Trophoblast cell (in vitro differentiated cells and primary cell): ENCODE data around the gene TMEM178B.
"Not testable (repeated sequence)": the region's sequence is repeated elsewhere in the genome, so short reads cannot be mapped to it uniquely, and the experiment has no call there.

ENCODE experiments used
- DNase-seq, 2 donors: peaks; one replicate each; pipeline ENCODE4 v3.0.0-alpha.2; 2016
- H2AFZ ChIP-seq: 2 replicates; pipeline ENCODE4 v1.6.1; 2013; ENCODE audit warnings: low read length, moderate library complexity, mild to moderate bottlenecking; ENCODE audit not compliant: insufficient read depth, poor library complexity
- H2AK5ac ChIP-seq: 2 replicates; pipeline ENCODE4 v1.6.1; 2013; ENCODE audit warnings: mild to moderate bottlenecking, low read length
- H2BK120ac ChIP-seq: 2 replicates; pipeline ENCODE4 v1.6.1; 2013; ENCODE audit warnings: low read length, mild to moderate bottlenecking, moderate library complexity; ENCODE audit not compliant: insufficient read depth, poor library complexity
- H2BK12ac ChIP-seq: 2 replicates; pipeline ENCODE4 v1.6.1; 2013; ENCODE audit warnings: mild to moderate bottlenecking, low read length, moderate library complexity
- H2BK5ac ChIP-seq: 2 replicates; pipeline ENCODE4 v1.6.1; 2013; ENCODE audit warnings: low read length, low read depth, moderate library complexity, mild to moderate bottlenecking; ENCODE audit not compliant: poor library complexity
- H3K14ac ChIP-seq: 2 replicates; pipeline ENCODE4 v1.6.1; 2013; ENCODE audit warnings: mild to moderate bottlenecking, low read length
- H3K18ac ChIP-seq: 2 replicates; pipeline ENCODE4 v1.6.1; 2013; ENCODE audit warnings: mild to moderate bottlenecking, low read length
- H3K23ac ChIP-seq: 2 replicates; pipeline ENCODE4 v1.6.1; 2013; ENCODE audit warnings: low read length
- H3K27ac ChIP-seq: 2 replicates; pipeline ENCODE4 v1.5.1; 2013; ENCODE audit warnings: low read depth, mild to moderate bottlenecking, inconsistent platforms, low read length, moderate library complexity
- H3K27me3 ChIP-seq: 2 replicates; pipeline ENCODE4 v1.6.1; 2013; ENCODE audit warnings: inconsistent platforms, mild to moderate bottlenecking, low read length, moderate library complexity; ENCODE audit not compliant: insufficient read depth
- H3K36me3 ChIP-seq, 2 experiments: 1 replicate in 1 of 2; 2 replicates in 1 of 2; pipeline ENCODE4 v1.6.1; 2013; ENCODE audit warnings: low read length in 2 of 2, mild to moderate bottlenecking in 2 of 2, moderate library complexity in 1 of 2; ENCODE audit not compliant: insufficient read depth in 2 of 2, control insufficient read depth in 1 of 2
- H3K4ac ChIP-seq: 2 replicates; pipeline ENCODE4 v1.6.1; 2013; ENCODE audit warnings: low read depth, mild to moderate bottlenecking, low read length, moderate library complexity
- H3K4me1 ChIP-seq, 2 experiments: 1 replicate in 1 of 2; 2 replicates in 1 of 2; pipeline ENCODE4 v1.6.1; 2013; ENCODE audit warnings: low read length in 2 of 2, mild to moderate bottlenecking in 2 of 2, moderate library complexity in 1 of 2; ENCODE audit not compliant: insufficient read depth in 2 of 2, control insufficient read depth in 1 of 2
- H3K4me2 ChIP-seq: 2 replicates; pipeline ENCODE4 v1.6.1; 2013; ENCODE audit warnings: inconsistent platforms, mild to moderate bottlenecking, low read length, moderate library complexity
- H3K4me3 ChIP-seq: 2 replicates; pipeline ENCODE4 v1.5.1; 2013; ENCODE audit warnings: mild to moderate bottlenecking, low read depth, low read length, inconsistent platforms
- H3K79me1 ChIP-seq: one replicate; pipeline ENCODE4 v1.6.1; 2013; ENCODE audit warnings: low read length
- H3K79me2 ChIP-seq: 2 replicates; pipeline ENCODE4 v1.6.1; 2013; ENCODE audit warnings: low read length, mild to moderate bottlenecking; ENCODE audit not compliant: control insufficient read depth, insufficient read depth, poor library complexity
- H3K9ac ChIP-seq: 2 replicates; pipeline ENCODE4 v1.6.1; 2013; ENCODE audit warnings: mild to moderate bottlenecking, low read length
- H3K9me3 ChIP-seq: 2 replicates; pipeline ENCODE4 v1.6.1; 2013; ENCODE audit warnings: low read depth, mild to moderate bottlenecking, control low read depth, inconsistent platforms, low read length; ENCODE audit not compliant: insufficient read depth
- H4K12ac ChIP-seq: 2 replicates; pipeline ENCODE4 v1.6.1; 2013; ENCODE audit warnings: low read depth, mild to moderate bottlenecking, low read length, moderate library complexity
- H4K8ac ChIP-seq: 2 replicates; pipeline ENCODE4 v1.6.1; 2013; ENCODE audit warnings: low read depth, mild to moderate bottlenecking, low read length, moderate library complexity
- H4K91ac ChIP-seq: one replicate; pipeline ENCODE4 v1.6.1; 2013; ENCODE audit warnings: low read depth, mild to moderate bottlenecking, low read length, moderate library complexity
- WGBS: extraction: QIAGEN DNeasy Blood & Tissue Kit; methylation state at CpG from one replicate; pipeline ENCODE4 v1.1.7; 2013; ENCODE audit warnings: missing lambda C conversion rate; ENCODE audit not compliant: insufficient read length, insufficient coverage; ENCODE audit errors: extremely low coverage; 5-methylcytosine and 5-hydroxymethylcytosine counted together

The TMEM178B gene

DNA sequence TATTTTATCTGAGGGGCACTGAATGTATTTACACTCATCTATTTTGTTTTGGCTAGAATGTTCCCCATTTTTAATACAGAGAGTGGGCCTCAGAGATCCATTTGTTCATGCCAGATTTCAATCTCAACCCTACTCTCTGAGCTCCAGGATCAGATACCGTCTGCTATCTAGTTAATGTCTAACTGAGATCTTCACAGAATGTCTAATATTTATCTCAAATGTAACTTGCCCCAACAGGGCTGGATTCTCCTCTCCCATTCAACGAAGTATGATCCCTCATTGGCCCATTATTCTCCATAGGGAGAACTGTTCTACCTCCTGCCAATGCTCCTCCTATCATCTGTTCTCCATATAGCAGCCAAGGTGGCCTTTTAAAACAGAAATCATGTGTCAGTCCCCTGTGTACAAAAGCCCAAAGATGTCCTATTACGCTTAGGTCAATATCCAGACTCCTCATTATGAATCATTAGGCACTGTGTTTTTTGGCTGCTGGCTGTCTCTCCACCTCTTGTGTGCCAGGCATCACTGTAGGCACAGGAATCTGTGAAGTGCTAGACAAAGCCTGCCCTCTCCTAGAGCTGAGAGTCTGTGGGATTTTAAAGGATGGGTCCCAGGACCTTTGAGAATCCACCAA is 308.0 kb downstream of the TMEM178B start:
- H3K4me1 ChIP-seq: no peaks in the 10 kb centered on the region
- WGBS: no CpG with 5 or more reads among the region's 3 CpGs
- H3K9ac ChIP-seq: no peak overlapping the region
- H4K91ac ChIP-seq: no peak overlapping the region
- no peaks in the 10 kb centered on the region for H3K79me2 ChIP-seq
- no peak overlapping the region for H2BK12ac ChIP-seq
- H3K23ac ChIP-seq: no peak overlapping the region
- H3K4me2 ChIP-seq: no peak overlapping the region
- no peak overlapping the region for H3K4me3 ChIP-seq
- H3K18ac ChIP-seq: no peak overlapping the region
- no peak overlapping the region for H3K27ac ChIP-seq
- H2BK120ac ChIP-seq: no peak overlapping the region
- no peak overlapping the region for H2AK5ac ChIP-seq
- DNase-seq: no peak
- H3K4ac ChIP-seq: no peak overlapping the region
- H3K14ac ChIP-seq: no peak overlapping the region
- H3K79me1 ChIP-seq: no peaks in the 10 kb centered on the region
- no peak overlapping the region for H4K12ac ChIP-seq
- no peak overlapping the region for H2AFZ ChIP-seq
- H2BK5ac ChIP-seq: no peak overlapping the region
- H3K27me3 ChIP-seq: no peaks in the 10 kb centered on the region
- no peaks in the 10 kb centered on the region for H3K36me3 ChIP-seq
- H3K9me3 ChIP-seq: no peaks in the 10 kb centered on the region
- H4K8ac ChIP-seq: no peak overlapping the region

DNA sequence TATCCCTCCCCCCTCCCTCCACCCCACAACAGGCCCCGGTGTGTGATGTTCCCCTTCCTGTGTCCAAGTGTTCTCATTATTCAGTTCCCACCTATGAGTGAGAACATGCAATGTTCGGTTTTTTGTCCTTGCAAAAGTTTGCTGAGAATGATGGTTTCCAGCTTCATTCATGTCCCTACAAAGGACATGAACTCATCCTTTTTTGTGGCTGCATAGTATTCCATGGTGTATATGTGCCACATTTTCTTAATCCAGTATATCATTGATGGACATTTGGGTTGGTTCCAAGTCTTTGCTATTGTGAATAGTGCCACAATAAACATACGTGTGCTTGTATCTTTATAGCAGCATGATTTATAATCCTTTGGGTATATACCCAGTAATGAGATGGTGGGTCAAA is 309.5 kb downstream of the TMEM178B start:
- not testable (repeated sequence) for H3K27ac ChIP-seq, H3K18ac ChIP-seq, H4K12ac ChIP-seq, H2BK5ac ChIP-seq, H3K4me3 ChIP-seq, H4K8ac ChIP-seq, H3K23ac ChIP-seq, H3K36me3 ChIP-seq, H3K4me2 ChIP-seq, H2AFZ ChIP-seq, DNase-seq, H3K14ac ChIP-seq, H3K4ac ChIP-seq, H2AK5ac ChIP-seq, H2BK120ac ChIP-seq, H4K91ac ChIP-seq, H3K79me2 ChIP-seq, H3K79me1 ChIP-seq, H3K9ac ChIP-seq, H3K9me3 ChIP-seq, H2BK12ac ChIP-seq, H3K4me1 ChIP-seq, H3K27me3 ChIP-seq
- WGBS: no CpG with 5 or more reads among the region's 3 CpGs

DNA sequence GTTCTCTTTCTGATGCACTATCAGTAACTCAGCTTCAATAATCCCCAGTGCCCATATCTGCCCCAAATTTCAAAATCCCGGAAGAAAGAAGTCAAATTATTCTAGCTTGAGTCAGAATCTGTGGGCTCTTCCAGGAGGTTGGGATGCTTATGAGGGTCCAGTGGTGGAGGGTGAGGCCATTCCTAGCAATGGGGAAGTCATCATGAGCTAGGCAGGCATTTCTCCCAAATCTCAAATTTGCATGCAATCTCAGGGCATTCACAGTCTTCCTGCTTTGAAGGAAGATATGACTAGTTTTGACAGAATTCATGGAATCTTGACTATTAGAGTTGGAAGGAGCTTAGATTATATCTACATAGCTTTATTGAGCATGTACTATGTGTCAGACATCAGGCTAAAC is 313.0 kb downstream of the TMEM178B start:
- Histone ChIP-seq H3K14ac (no peak overlapping the region), H4K8ac (no peak overlapping the region), H4K91ac (no peak overlapping the region), H2AFZ (no peak overlapping the region), H2BK120ac (no peak overlapping the region), H3K27me3 (no peaks in the 10 kb centered on the region), H3K36me3 (no peaks in the 10 kb centered on the region), H2BK12ac (no peak overlapping the region), H3K9ac (no peak overlapping the region), H3K18ac (no peak overlapping the region), H3K4ac (no peak overlapping the region), H3K4me1 (no peaks in the 10 kb centered on the region), H3K23ac (no peak overlapping the region), H3K4me3 (no peak overlapping the region), H3K79me1 (no peaks in the 10 kb centered on the region), H3K79me2 (no peaks in the 10 kb centered on the region), H4K12ac (no peak overlapping the region), H2BK5ac (no peak overlapping the region), H3K27ac (no peak overlapping the region), H3K4me2 (no peak overlapping the region), H3K9me3 (no peaks in the 10 kb centered on the region), H2AK5ac (no peak overlapping the region)
- no CpG with 5 or more reads among the region's 1 CpG for WGBS
- DNase-seq: peak; percentile 91 to 98

DNA sequence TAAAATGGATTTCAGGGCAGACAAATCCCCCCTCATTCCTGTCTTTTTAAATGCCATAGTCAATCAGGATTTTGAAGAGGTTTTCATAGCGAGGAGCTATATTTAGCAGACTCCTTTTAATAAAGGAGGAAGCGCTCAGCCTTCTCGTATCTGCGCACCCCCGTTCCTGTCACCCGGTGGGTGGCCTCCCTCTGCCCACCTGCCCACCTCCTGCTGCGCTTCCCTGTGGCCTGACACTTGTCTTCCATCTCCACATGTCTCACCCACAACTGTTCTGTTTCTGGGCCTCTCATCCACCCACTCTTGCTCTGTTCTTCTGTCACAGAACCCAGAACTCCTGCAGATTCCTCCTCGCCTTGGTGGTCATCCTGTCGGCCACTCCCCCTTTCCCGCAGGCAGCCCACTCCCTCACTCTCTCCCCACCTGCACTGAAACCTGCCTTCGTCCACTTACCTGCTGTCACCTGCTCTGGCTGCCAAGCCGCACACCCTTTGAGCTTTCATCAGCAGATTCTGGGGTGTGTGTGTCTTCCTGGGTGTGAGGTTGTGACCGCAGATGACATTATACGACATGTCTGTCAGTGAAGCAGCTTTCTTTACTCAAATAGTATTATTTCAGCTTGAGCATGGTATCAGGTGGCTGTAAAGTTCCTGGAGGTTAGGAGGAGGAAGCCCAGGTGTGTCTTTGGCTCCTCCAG is 313.8 kb downstream of the TMEM178B start:
- no CpG with 5 or more reads among the region's 14 CpGs for WGBS
- no peak overlapping the region for H4K12ac ChIP-seq
- no peak overlapping the region for H3K9ac ChIP-seq
- H2BK12ac ChIP-seq: no peak overlapping the region
- no peak overlapping the region for H3K14ac ChIP-seq
- H2BK120ac ChIP-seq: no peak overlapping the region
- H3K23ac ChIP-seq: no peak overlapping the region
- no peak overlapping the region for H3K4ac ChIP-seq
- H3K9me3 ChIP-seq: no peaks in the 10 kb centered on the region
- H3K18ac ChIP-seq: no peak overlapping the region
- H3K36me3 ChIP-seq: no peaks in the 10 kb centered on the region
- no peaks in the 10 kb centered on the region for H3K79me1 ChIP-seq
- H3K27ac ChIP-seq: no peak overlapping the region
- no peaks in the 10 kb centered on the region for H3K27me3 ChIP-seq
- H2AFZ ChIP-seq: no peak overlapping the region
- H3K4me2 ChIP-seq: no peak overlapping the region
- DNase-seq: no peak
- H3K79me2 ChIP-seq: no peaks in the 10 kb centered on the region
- H4K91ac ChIP-seq: no peak overlapping the region
- H3K4me3 ChIP-seq: no peak overlapping the region
- H2BK5ac ChIP-seq: no peak overlapping the region
- no peak overlapping the region for H2AK5ac ChIP-seq
- H4K8ac ChIP-seq: no peak overlapping the region
- no peaks in the 10 kb centered on the region for H3K4me1 ChIP-seq
